ENCODE results near the gene MRPS18B. TPM values are rescaled to one million over a fixed set of nuclear protein-coding genes. Genes with fewer than 3 reads are reported as not detected.

Gene MRPS18B
- total and polyA plus RNA-seq, 2 of the 13 experiments (the other 11 are each of a cell fraction or from before 2014, with no cell fraction given), result 125 to 131 TPM

DNA sequence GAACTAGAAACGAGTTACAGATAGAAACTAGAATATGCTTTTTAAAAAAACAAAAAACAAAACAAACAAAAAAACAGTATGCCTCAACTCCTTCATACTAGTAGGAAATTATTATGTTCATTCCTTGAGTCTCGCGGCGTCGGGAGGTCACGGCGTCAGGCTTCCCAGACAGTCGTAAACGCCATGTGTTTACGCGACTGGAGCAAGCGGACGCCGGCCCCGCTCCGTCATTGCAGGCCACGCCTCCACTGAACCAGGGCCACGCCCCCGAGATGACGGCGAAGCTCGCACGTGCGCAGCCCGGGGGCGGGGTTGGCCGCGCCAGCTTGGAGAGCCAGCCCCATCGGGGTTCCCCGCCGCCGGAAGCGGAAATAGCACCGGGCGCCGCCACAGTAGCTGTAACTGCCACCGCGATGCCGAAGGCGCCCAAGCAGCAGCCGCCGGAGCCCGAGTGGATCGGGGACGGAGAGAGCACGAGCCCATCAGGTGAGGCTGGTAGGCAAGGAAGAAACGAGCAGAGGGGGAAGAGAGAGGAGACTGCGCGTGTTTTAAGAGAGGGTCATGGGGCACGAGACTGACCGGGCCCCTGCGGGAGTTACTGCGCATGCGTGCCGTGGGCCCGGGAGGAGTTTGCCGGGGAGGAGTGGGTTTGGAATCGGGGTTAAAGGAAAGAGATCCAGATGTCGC, 46.4 kb upstream of the MRPS18B start, which contains the start of gene ABCF1 (continued):
- TF ChIP-seq, protein P1, sequence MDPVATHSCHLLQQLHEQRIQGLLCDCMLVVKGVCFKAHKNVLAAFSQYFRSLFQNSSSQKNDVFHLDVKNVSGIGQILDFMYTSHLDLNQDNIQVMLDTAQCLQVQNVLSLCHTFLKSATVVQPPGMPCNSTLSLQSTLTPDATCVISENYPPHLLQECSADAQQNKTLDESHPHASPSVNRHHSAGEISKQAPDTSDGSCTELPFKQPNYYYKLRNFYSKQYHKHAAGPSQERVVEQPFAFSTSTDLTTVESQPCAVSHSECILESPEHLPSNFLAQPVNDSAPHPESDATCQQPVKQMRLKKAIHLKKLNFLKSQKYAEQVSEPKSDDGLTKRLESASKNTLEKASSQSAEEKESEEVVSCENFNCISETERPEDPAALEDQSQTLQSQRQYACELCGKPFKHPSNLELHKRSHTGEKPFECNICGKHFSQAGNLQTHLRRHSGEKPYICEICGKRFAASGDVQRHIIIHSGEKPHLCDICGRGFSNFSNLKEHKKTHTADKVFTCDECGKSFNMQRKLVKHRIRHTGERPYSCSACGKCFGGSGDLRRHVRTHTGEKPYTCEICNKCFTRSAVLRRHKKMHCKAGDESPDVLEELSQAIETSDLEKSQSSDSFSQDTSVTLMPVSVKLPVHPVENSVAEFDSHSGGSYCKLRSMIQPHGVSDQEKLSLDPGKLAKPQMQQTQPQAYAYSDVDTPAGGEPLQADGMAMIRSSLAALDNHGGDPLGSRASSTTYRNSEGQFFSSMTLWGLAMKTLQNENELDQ (CRISPR knock-in tag; IDR thresholded peaks at IDR 0.05; ENCODE audit: borderline replicate concordance), result peak; percentile 31; the same call in 1 of the 2 replicates
- TF ChIP-seq ZBTB42 (CRISPR knock-in tag; IDR thresholded peaks at IDR 0.05) (peak; percentile 78; the same call in 1 of the 2 replicates), ZNF703 (CRISPR knock-in tag; IDR thresholded peaks at IDR 0.05; ENCODE audit: borderline replicate concordance) (no peak), FOXM1 (CRISPR knock-in tag; IDR thresholded peaks at IDR 0.05) (0 out of 2 replicates have a peak, but pooled peaks have one; percentile 23), ZNF30 (CRISPR knock-in tag; IDR thresholded peaks at IDR 0.05) (no peak), ZFP90 (CRISPR knock-in tag; IDR thresholded peaks at IDR 0.05; ENCODE audit: borderline replicate concordance) (peak; percentile 86), SMYD3 (CRISPR knock-in tag; IDR thresholded peaks at IDR 0.05) (0 out of 2 replicates have a peak, but pooled peaks have one; percentile 9), ZNF317 (CRISPR knock-in tag; IDR thresholded peaks at IDR 0.05) (peak; percentile 81; the same call in 1 of the 2 replicates), HNRNPL (IDR thresholded peaks at IDR 0.05; ENCODE audit: low read depth, low read length) (0 out of 2 replicates have a peak, but pooled peaks have one; percentile 41), HOXA3 (CRISPR knock-in tag; IDR thresholded peaks at IDR 0.05) (peak; percentile 92), PAX8 (CRISPR knock-in tag; IDR thresholded peaks at IDR 0.05; ENCODE audit: borderline replicate concordance) (peak; percentile 91)
- TF ChIP-seq, protein P2, sequence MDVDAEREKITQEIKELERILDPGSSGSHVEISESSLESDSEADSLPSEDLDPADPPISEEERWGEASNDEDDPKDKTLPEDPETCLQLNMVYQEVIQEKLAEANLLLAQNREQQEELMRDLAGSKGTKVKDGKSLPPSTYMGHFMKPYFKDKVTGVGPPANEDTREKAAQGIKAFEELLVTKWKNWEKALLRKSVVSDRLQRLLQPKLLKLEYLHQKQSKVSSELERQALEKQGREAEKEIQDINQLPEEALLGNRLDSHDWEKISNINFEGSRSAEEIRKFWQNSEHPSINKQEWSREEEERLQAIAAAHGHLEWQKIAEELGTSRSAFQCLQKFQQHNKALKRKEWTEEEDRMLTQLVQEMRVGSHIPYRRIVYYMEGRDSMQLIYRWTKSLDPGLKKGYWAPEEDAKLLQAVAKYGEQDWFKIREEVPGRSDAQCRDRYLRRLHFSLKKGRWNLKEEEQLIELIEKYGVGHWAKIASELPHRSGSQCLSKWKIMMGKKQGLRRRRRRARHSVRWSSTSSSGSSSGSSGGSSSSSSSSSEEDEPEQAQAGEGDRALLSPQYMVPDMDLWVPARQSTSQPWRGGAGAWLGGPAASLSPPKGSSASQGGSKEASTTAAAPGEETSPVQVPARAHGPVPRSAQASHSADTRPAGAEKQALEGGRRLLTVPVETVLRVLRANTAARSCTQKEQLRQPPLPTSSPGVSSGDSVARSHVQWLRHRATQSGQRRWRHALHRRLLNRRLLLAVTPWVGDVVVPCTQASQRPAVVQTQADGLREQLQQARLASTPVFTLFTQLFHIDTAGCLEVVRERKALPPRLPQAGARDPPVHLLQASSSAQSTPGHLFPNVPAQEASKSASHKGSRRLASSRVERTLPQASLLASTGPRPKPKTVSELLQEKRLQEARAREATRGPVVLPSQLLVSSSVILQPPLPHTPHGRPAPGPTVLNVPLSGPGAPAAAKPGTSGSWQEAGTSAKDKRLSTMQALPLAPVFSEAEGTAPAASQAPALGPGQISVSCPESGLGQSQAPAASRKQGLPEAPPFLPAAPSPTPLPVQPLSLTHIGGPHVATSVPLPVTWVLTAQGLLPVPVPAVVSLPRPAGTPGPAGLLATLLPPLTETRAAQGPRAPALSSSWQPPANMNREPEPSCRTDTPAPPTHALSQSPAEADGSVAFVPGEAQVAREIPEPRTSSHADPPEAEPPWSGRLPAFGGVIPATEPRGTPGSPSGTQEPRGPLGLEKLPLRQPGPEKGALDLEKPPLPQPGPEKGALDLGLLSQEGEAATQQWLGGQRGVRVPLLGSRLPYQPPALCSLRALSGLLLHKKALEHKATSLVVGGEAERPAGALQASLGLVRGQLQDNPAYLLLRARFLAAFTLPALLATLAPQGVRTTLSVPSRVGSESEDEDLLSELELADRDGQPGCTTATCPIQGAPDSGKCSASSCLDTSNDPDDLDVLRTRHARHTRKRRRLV (CRISPR knock-in tag; IDR thresholded peaks at IDR 0.05), result peak; percentile 84; the same call in 1 of the 2 replicates
- TF ChIP-seq, protein P3, sequence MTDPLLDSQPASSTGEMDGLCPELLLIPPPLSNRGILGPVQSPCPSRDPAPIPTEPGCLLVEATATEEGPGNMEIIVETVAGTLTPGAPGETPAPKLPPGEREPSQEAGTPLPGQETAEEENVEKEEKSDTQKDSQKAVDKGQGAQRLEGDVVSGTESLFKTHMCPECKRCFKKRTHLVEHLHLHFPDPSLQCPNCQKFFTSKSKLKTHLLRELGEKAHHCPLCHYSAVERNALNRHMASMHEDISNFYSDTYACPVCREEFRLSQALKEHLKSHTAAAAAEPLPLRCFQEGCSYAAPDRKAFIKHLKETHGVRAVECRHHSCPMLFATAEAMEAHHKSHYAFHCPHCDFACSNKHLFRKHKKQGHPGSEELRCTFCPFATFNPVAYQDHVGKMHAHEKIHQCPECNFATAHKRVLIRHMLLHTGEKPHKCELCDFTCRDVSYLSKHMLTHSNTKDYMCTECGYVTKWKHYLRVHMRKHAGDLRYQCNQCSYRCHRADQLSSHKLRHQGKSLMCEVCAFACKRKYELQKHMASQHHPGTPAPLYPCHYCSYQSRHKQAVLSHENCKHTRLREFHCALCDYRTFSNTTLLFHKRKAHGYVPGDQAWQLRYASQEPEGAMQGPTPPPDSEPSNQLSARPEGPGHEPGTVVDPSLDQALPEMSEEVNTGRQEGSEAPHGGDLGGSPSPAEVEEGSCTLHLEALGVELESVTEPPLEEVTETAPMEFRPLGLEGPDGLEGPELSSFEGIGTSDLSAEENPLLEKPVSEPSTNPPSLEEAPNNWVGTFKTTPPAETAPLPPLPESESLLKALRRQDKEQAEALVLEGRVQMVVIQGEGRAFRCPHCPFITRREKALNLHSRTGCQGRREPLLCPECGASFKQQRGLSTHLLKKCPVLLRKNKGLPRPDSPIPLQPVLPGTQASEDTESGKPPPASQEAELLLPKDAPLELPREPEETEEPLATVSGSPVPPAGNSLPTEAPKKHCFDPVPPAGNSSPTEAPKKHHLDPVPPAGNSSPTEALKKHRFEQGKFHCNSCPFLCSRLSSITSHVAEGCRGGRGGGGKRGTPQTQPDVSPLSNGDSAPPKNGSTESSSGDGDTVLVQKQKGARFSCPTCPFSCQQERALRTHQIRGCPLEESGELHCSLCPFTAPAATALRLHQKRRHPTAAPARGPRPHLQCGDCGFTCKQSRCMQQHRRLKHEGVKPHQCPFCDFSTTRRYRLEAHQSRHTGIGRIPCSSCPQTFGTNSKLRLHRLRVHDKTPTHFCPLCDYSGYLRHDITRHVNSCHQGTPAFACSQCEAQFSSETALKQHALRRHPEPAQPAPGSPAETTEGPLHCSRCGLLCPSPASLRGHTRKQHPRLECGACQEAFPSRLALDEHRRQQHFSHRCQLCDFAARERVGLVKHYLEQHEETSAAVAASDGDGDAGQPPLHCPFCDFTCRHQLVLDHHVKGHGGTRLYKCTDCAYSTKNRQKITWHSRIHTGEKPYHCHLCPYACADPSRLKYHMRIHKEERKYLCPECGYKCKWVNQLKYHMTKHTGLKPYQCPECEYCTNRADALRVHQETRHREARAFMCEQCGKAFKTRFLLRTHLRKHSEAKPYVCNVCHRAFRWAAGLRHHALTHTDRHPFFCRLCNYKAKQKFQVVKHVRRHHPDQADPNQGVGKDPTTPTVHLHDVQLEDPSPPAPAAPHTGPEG (CRISPR knock-in tag; IDR thresholded peaks at IDR 0.05), result peak; percentile 90; the same call in 1 of the 2 replicates
- TF ChIP-seq, protein P4, sequence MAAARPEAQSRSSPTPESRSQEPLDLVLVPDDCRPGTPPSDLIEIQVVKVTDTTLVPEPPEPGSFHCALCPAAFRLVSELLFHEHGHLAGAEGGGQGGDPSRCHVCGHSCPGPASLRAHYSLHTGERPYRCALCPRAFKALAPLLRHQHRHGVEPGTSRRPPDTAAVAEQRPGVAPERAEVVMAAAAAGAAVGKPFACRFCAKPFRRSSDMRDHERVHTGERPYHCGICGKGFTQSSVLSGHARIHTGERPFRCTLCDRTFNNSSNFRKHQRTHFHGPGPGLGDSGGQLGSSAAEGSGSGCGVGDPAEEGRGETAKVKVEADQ (CRISPR knock-in tag; IDR thresholded peaks at IDR 0.05; ENCODE audit: borderline replicate concordance), result peak; percentile 96

Data from HepG2 (cell line).